GM18951 (cell line): ENCODE results near the gene PPIP5K2.

Experiments
- POLR2A ChIP-seq: IDR thresholded peaks from 4 replicates; pipeline ENCODE4 v1.6.1; 2011; ENCODE audit warnings: mild to moderate bottlenecking; ENCODE audit not compliant: insufficient read length, insufficient read depth; ENCODE audit errors: extremely low read depth
- in situ Hi-C: fragments of 300-500 bp; cut with MboI; formaldehyde crosslinking; loops from one replicate; pipeline ENCODE4 v1.12.0; 2022; ENCODE audit warnings: low sequenced_read_pairs, mixed read lengths, inconsistent platforms; ENCODE audit not compliant: unreplicated experiment

The PPIP5K2 gene

DNA sequence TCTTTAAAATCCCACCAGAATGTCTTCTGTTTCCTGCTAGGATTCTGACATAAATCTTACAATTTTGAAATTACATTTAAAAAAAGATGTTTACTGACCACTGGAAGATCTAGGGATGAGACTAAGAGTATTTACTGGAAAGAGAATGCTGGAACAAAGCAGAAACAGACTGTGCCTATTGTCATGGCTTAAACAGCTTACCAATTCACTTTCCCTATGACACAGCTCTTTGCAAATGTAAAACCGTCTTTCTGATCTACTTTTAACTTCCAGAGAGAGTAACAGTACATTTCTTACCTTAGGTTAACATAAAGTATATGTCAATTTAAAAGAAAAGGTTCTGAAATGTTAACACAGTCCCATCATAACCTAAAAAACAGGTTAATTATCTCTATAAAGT lies 10.8 kb upstream of the PPIP5K2 start:
- in situ Hi-C loops = no loop called here
- TF ChIP-seq POLR2A = no peak

GRCh38 chr5:103110403-103110802 lies 9.7 kb upstream of the PPIP5K2 start:
- in situ Hi-C loops = no loop called here
- no peak for TF ChIP-seq POLR2A

- in situ Hi-C loops = no loop called here
- TF ChIP-seq POLR2A = no peak
Measured at GRCh38 chr5:103111468-103111867, 8.6 kb upstream of the PPIP5K2 start.

DNA sequence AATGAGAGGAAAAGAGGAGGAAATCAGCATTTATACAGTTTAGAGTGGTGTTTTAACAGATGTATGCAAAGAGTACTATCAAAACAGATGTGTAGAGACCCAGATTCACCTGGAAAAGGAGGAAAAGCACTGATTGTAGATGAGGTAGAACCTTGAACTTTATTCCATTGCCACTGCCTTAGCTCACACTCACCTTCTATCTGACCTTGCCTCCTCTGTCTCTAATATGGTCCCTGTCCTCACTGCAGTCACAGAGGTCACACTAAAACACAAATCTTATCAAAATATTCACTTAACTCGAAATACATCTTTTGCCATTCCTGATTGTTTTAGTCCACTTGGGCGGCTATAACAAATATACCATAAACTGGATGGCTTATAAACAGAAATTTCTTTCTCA lies 7.2 kb upstream of the PPIP5K2 start:
- no peak for TF ChIP-seq POLR2A

DNA sequence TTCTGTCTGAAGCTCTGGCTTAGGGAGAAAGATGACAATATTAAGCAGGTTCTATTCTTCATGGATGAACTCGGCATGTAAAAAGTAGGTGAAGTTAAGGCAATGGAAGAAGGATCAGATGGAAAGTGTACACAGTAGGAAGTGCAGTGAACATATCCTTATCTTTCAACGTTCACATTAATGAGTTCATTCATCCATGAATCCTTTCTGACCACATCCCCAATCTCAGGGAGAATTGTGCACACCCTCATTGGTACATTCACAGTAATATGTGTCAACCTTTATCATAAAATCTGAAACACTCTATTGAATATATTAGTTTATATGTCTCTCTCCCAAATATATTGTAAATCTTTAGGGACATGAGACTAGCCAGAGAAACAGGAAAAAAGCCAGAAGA lies 5.7 kb upstream of the PPIP5K2 start:
- no peak for TF ChIP-seq POLR2A
- in situ Hi-C loops = no loop called here

More for the DNA sequence above, 7.2 kb upstream of the PPIP5K2 start:
- in situ Hi-C loops = no loop called here

DNA sequence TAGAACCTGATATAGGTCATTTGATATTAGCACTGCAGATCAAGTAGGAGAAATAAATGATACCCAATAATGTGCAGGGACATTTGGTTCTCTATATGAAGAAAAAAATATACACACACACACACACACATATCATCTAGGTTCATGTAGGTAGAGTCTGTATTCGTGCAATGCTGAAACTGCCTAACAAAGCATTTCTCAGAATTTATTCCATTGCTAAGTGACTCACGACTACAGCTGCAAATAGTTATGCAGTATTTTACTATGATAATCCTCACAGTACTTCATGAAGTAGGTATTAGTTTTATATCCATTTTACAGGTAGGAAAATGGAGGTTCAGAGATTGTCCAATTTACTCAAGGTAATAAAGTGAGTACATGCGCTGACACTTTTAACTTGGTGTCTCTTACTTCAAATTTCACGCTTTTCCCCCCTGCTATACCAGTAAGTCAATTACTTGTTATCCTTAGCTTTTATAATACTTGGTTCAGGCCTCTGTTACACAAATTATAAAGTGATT lies 2.6 kb upstream of the PPIP5K2 start:
- in situ Hi-C loops = no loop called here

DNA sequence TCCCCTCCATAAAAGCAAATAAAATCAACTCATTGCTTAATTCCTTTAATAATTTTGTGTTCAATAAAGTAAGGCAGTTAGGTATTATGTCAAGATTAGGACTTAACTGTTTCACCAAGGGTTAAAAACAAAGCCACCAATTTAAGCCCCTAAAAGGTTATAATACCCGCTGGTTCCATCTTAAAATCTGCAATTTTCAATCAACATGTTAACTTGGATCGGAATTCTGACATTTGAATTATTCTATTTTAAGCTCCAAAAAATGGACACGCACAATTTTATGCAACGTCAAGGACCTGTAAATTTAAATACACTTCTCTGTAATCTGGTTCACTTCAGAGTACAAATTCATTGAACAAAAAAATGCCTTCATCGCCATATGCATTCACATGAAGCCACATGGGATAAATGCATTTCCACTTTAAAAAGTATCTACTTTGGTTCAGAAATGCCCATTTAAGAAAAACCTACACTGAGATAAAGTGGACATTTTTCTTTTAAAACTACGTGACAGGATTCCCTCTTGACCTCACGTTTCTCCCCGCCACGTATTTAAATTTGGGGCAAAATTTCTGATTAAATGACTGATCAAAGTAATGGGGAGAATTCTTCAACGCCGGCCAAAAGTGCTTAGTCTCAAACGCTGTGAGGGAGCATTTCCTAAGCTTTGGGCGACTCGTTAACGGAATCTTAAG lies 884 bp upstream of the PPIP5K2 start:
- TF ChIP-seq POLR2A = no peak
- in situ Hi-C loops = no loop called here

More for the DNA sequence above, 2.6 kb upstream of the PPIP5K2 start:
- TF ChIP-seq POLR2A = no peak

DNA sequence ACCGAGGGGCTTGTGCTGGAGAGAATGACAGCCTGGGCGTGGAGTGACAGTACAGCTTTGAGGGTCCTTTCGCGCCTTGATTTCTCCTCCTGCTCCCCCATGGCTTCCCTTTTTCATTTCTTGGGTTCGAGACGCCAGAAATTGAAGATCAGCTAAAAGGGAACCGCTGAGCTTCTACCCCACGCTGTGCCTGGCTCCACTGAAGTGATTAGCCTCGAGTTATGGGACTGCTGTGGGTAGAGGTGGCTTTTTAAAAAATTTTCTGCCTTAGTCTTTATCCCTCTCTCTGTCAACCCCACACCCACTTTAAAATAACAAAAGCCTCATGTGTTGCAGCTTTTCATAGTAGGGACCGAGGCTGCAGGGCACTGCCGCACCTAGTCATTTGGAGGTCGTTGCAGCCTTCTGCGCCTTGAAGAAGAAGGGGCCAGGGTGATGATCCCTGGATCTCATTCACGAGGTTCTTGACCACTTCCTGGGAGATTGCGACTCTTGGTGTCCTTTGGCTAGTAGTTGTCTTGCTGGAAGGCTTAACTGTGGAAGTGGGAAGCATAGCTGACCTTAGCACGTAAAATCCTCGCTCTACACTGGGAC lies 603 bp downstream of the PPIP5K2 start:
- no peak for TF ChIP-seq POLR2A
- in situ Hi-C loops = no loop called here

DNA sequence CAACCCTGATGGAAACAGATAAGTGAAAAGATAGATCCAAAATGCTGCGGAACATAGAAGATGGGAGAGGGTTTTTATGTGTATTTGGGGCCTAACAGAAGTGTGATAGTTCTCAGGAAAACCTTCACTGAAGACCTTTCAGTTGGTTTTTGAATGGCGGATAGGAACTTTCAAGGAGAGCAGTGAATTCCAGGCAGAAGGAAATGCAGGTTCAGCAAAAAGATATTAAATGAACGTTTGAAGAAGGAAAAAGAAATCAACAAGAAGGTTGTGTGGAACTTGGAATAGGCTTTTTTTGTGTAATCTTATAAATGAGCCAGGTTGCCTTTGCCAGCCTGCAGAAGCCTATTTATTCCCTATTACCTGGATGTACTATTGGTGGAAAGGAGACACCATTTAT lies 2.1 kb downstream of the PPIP5K2 start:
- in situ Hi-C loops = no loop called here
- no peak for TF ChIP-seq POLR2A

GRCh38 chr5:103126557-103126956 lies 6.5 kb downstream of the PPIP5K2 start:
- in situ Hi-C loops = loop anchor here (25.0 kb wide), 2 partner anchors 364 to 539 kb away; partner anchors contain the start of gene PAM
- no peak for TF ChIP-seq POLR2A

GRCh38 chr5:103127292-103127817 lies 7.3 kb downstream of the PPIP5K2 start:
- in situ Hi-C loops = loop anchor here (25.0 kb wide), 2 partner anchors 365 to 540 kb away; partner anchors contain the start of gene PAM
- TF ChIP-seq POLR2A = no peak

- in situ Hi-C loops = loop anchor here (25.0 kb wide), 2 partner anchors 366 to 541 kb away; partner anchors contain the start of gene PAM
- no peak for TF ChIP-seq POLR2A
Measured at GRCh38 chr5:103128202-103128601, 8.1 kb downstream of the PPIP5K2 start.

GRCh38 chr5:103132684-103133083 lies 12.6 kb downstream of the PPIP5K2 start:
- no peak for TF ChIP-seq POLR2A
- in situ Hi-C loops = loop anchor here (25.0 kb wide), 2 partner anchors 370 to 545 kb away; partner anchors contain the start of gene PAM
